Transverse colon (tissue), 4 donors: ENCODE results near the gene SLX4IP. TPM values are rescaled to one million over a fixed set of nuclear protein-coding genes. Genes with fewer than 3 reads are reported as not detected.

Source experiments
- DNase-seq: peaks from one replicate; pipeline ENCODE4 v3.0.0-alpha.2; 2019
- H3K27ac ChIP-seq, 4 donors: fragments of 200-600 bp; sonication (generic); 2 replicates each; pipeline ENCODE4 v1.5.1; 2016 to 2018; ENCODE audit warnings: inconsistent platforms in 4 of 4
- H3K27me3 ChIP-seq: fragments of 200-600 bp; sonication (generic); 2 replicates; pipeline ENCODE4 v1.5.1; 2017; ENCODE audit warnings: inconsistent platforms
- H3K36me3 ChIP-seq, 4 donors: fragments of 200-600 bp; sonication (generic); 2 replicates each; pipeline ENCODE4 v1.5.1; 2017 to 2019; ENCODE audit warnings: inconsistent platforms in 4 of 4
- H3K4me1 ChIP-seq, 4 donors: fragments of 200-600 bp; sonication (generic); 2 replicates each; pipeline ENCODE4 v1.5.1; 2017 to 2020; ENCODE audit warnings: inconsistent platforms in 4 of 4
- H3K4me3 ChIP-seq, 4 donors: fragments of 200-600 bp; sonication (generic); 1 replicate in 1 of 4; 2 replicates in 3 of 4; pipeline versions ENCODE4 v1.5.1 to v1.6.1; 2017 to 2019; ENCODE audit warnings: inconsistent platforms in 4 of 4
- H3K9me3 ChIP-seq, 2 donors: fragments of 200-600 bp; sonication (generic); 2 replicates each; pipeline ENCODE4 v1.5.1; 2017 to 2019; ENCODE audit warnings: inconsistent platforms in 2 of 2
- EP300 ChIP-seq: sonication (generic); formaldehyde crosslinking; IDR thresholded peaks from one replicate; pipeline ENCODE4 v1.6.1; 2017; ENCODE audit warnings: antibody characterized with exemption, low read depth
- POLR2A ChIP-seq: fragments of 450-650 bp; IDR thresholded peaks from one replicate; pipeline ENCODE4 v1.6.1; 2016; ENCODE audit warnings: antibody characterized with exemption, mild to moderate bottlenecking, moderate library complexity
- POLR2AphosphoS5 ChIP-seq, 3 donors: sonication (generic); formaldehyde crosslinking; IDR thresholded peaks; one replicate each; pipeline ENCODE4 v1.6.1; 2016; ENCODE audit warnings: antibody characterized with exemption in 3 of 3
- WGBS, 2 donors: methylation state at CpG; one replicate each; pipeline ENCODE4 v1.1.5; 2018; ENCODE audit warnings: low coverage in 1 of 2; 5-methylcytosine and 5-hydroxymethylcytosine counted together
- in situ Hi-C, 4 donors: fragments of 200-750 bp; cut with MboI; loops; one replicate each; pipeline versions ENCODE4 v1.15.0 to v1.15.1; 2017; ENCODE audit warnings: low sequenced_read_pairs in 3 of 4, low pct_ligation_motif_present in 1 of 4, low pct_unique_long_range_greater_than_20kb in 1 of 4
- intact Hi-C: fragments of 100-400 bp; cut with DNase I; formaldehyde crosslinking; loops from one replicate; pipeline ENCODE4 v1.15.1; 2023; ENCODE audit warnings: low total_unique reads
- total RNA-seq, 4 donors: library from RNA; depleted of rRNA; stranded (reverse); fragments of >200 nt; gene quantifications; one replicate each; pipeline ENCODE4 v1.1.0, GENCODE V29; 2016
- TF ChIP-seq, protein P1 (sequence below), 5 experiments: fragments of 200-600 bp in 3 of 5; fragments of 450-650 bp in 2 of 5; sonication (generic) in 3 of 5; IDR thresholded peaks; 1 replicate in 2 of 5; 2 replicates in 3 of 5; pipeline ENCODE4 v1.5.1; 2016 to 2017; ENCODE audit warnings: antibody characterized with exemption in 5 of 5, inconsistent platforms in 3 of 5, mild to moderate bottlenecking in 2 of 5, moderate library complexity in 1 of 5

Gene SLX4IP
- total RNA-seq, 4 donors from 2014 or later = 5.4 to 8.4 (median 7.5) TPM

DNA sequence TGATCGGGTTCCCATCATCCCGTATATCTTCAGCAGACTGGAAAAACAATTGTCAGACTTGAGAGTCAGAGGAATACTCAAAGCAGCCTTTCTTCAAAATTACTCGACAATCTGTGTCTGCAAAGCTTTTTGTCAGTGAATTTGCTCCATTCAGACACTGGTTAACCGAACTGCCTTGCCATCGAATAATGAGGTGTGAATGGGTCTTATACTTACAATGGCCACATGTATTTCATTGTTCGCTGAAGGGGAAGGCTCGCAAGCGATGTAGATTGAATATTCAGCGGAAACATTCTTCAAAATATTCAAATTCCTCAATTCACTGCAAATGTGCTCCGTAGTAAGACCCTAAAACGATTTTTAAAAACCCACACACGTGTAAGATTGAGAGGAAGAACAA, 205.8 kb downstream of the SLX4IP start:
- in situ Hi-C loops = no loop called here
- Histone ChIP-seq H3K9me3 (no peaks in the 10 kb centered on the region), H3K27me3 (no peaks in the 10 kb centered on the region), H3K27ac (no peak overlapping the region), H3K4me1 (peaks cover 12 to 36% (median 21%) of the 10 kb centered on the region in 4 donors), H3K36me3 (peaks cover 0 to 68% (median 24%) of the 10 kb centered on the region in 4 donors), H3K4me3 (no peak overlapping the region)
- TF ChIP-seq EP300 = no peak
- TF ChIP-seq, protein P1, sequence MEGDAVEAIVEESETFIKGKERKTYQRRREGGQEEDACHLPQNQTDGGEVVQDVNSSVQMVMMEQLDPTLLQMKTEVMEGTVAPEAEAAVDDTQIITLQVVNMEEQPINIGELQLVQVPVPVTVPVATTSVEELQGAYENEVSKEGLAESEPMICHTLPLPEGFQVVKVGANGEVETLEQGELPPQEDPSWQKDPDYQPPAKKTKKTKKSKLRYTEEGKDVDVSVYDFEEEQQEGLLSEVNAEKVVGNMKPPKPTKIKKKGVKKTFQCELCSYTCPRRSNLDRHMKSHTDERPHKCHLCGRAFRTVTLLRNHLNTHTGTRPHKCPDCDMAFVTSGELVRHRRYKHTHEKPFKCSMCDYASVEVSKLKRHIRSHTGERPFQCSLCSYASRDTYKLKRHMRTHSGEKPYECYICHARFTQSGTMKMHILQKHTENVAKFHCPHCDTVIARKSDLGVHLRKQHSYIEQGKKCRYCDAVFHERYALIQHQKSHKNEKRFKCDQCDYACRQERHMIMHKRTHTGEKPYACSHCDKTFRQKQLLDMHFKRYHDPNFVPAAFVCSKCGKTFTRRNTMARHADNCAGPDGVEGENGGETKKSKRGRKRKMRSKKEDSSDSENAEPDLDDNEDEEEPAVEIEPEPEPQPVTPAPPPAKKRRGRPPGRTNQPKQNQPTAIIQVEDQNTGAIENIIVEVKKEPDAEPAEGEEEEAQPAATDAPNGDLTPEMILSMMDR (IDR thresholded peaks at IDR 0.05) = no peak
- TF ChIP-seq POLR2AphosphoS5 (IDR thresholded peaks at IDR 0.05) = no peak
- no peak for TF ChIP-seq POLR2A
- no peak for DNase-seq
- 92 to 93% methylated on average over 11 to 12 of the region's 12 CpGs for WGBS, 2 donors
- intact Hi-C loops = no loop called here

DNA sequence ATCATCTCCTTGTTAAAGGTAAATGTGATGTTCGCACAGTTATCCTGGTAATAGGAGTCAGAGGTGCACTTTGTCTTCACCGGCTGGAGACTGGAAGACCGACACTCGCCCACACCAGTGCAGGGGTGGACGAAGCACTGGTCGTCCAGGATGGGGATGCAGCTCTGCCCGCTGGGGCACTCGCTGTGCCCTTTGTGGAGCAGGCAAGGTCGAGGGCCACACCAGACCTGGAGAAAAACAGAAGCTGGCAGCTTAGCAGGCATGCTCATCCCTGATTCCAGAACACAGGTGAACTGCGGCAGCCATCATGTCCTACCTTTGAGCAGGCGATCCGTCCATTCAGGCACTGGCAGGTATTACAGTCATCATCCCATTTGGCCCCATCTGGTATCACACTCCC, 206.4 kb downstream of the SLX4IP start:
- DNase-seq = no peak
- H3K36me3 ChIP-seq = peaks cover 0 to 73% (median 27%) of the 10 kb centered on the region in 4 donors
- in situ Hi-C loops (no loop called here), intact Hi-C loops (no loop called here)
- no peak for TF ChIP-seq POLR2AphosphoS5 (IDR thresholded peaks at IDR 0.05)
- TF ChIP-seq, protein P1 (IDR thresholded peaks at IDR 0.05) = no peak
- no peak for TF ChIP-seq EP300
- TF ChIP-seq POLR2A = no peak
- H3K27ac ChIP-seq = no peak overlapping the region
- H3K4me3 ChIP-seq = no peak overlapping the region
- H3K4me1 ChIP-seq = peaks cover 8 to 30% (median 16%) of the 10 kb centered on the region in 4 donors
- H3K9me3 ChIP-seq = no peaks in the 10 kb centered on the region
- no peaks in the 10 kb centered on the region for H3K27me3 ChIP-seq
- 80 to 89% methylated on average over 1 to 12 of the region's 12 CpGs for WGBS, 2 donors

DNA sequence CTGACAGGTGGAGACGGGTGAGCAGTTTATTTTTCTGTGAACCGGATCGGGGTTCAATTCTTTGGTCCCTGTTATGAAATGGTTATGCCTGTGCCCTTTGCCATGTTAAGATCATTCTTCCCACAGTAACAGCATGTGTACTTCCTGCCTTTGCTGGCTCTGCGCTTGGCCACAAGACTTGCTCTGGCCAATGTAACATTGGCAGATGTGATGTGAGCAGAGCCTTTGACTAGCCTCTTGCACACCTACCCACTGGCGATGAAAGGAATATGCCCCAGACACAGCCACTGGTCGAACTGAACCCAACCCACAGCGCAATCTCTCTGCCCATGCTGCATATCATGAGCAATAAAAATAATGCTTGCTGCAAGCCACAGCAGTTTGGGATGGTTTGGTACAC, 206.8 kb downstream of the SLX4IP start:
- Histone ChIP-seq H3K27ac (no peak overlapping the region), H3K4me1 (peaks cover 8 to 26% (median 12%) of the 10 kb centered on the region in 4 donors), H3K27me3 (no peaks in the 10 kb centered on the region), H3K9me3 (no peaks in the 10 kb centered on the region), H3K4me3 (no peak overlapping the region), H3K36me3 (peaks cover 0 to 77% (median 29%) of the 10 kb centered on the region in 4 donors)
- WGBS, 2 donors = 88% methylated on average over 7 of the region's 7 CpGs; no CpG with 5 or more reads in 1 of the 2 donors
- no peak for TF ChIP-seq POLR2AphosphoS5 (IDR thresholded peaks at IDR 0.05)
- intact Hi-C loops = no loop called here
- in situ Hi-C loops = no loop called here
- DNase-seq = no peak

DNA sequence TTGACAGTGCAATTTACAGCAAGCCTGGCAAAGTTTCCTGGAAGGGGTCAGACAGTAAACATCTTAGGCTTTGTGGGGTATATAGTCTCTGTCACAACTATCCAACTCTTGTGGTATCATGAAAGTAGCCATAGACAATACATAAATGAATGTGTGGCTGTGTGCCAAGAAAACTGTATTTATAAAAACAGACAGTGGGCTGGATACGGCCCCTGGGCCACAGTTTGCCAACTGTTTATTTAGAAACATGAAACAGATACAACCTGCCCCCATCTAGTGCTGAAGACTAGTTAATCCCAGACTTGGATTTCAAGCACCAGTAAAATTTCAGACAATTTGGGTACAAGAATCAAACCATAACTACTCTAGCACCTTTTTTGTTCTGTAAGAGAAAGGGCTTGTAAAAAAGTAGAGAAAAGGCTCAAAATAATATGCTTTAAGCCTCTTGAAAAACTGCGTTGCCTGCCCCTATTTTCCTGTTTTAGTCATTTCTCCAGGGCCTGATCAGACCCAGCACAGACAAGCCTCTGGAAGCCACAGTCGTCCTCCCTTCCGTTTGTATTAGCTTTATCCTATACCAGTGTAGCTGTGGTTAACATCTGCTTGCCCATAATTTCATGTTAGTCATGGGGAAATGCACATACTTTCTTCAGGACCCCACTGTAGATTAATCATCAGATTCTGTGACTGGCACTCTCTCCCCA, 207.9 kb downstream of the SLX4IP start:
- WGBS, 2 donors = 47 to 83% methylated on average over 1 to 4 of the region's 4 CpGs
- no peak for DNase-seq
- in situ Hi-C loops = no loop called here
- TF ChIP-seq POLR2AphosphoS5 (IDR thresholded peaks at IDR 0.05) (no peak), POLR2A (no peak), EP300 (no peak)
- TF ChIP-seq, protein P1 (IDR thresholded peaks at IDR 0.05) = no peak
- Histone ChIP-seq H3K4me1 (peaks cover 0 to 15% (median 2%) of the 10 kb centered on the region in 4 donors), H3K27ac (peak overlapping the region in 2 of 4 donors; percentile 17 to 28), H3K36me3 (peaks cover 0 to 87% (median 34%) of the 10 kb centered on the region in 4 donors), H3K9me3 (no peaks in the 10 kb centered on the region), H3K27me3 (no peaks in the 10 kb centered on the region), H3K4me3 (no peak overlapping the region)
- intact Hi-C loops = no loop called here

DNA sequence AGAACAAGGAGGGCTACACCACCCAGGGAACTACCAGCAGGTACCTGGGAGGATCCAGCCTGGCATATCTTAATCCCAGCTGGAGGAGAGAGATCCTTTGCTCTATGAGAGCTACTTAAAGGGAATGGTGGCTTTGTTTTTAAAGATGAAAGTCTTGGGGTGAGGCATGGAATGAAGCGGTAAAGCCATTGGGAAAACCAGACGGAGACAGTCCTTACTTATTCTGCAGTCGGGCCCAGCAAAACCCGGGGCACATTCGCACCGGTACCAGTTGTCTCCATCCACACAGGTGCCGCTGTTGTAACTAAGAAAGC, 208.4 kb downstream of the SLX4IP start:
- DNase-seq = no peak
- Histone ChIP-seq H3K36me3 (peaks cover 0 to 92% (median 36%) of the 10 kb centered on the region in 4 donors), H3K27me3 (no peaks in the 10 kb centered on the region), H3K4me3 (no peak overlapping the region), H3K27ac (peak overlapping the region in 1 of 4 donors; percentile 0), H3K9me3 (no peaks in the 10 kb centered on the region), H3K4me1 (peaks cover 0 to 9% (median 0%) of the 10 kb centered on the region in 4 donors)
- intact Hi-C loops (no loop called here), in situ Hi-C loops (no loop called here)
- no peak for TF ChIP-seq POLR2AphosphoS5 (IDR thresholded peaks at IDR 0.05)
- TF ChIP-seq, protein P1 (IDR thresholded peaks at IDR 0.05) = no peak
- no peak for TF ChIP-seq EP300
- no peak for TF ChIP-seq POLR2A
- 96 to 99% methylated on average over 3 to 7 of the region's 7 CpGs for WGBS, 2 donors
